HPDE6-E6E7 (cell line): ENCODE measurements around the gene FARS2.

Source experiments
- DNase-seq: peaks from one replicate; pipeline ENCODE4 v3.0.0; 2011; ENCODE audit warnings: missing footprints; ENCODE audit errors: extremely low spot score

Gene FARS2

DNA sequence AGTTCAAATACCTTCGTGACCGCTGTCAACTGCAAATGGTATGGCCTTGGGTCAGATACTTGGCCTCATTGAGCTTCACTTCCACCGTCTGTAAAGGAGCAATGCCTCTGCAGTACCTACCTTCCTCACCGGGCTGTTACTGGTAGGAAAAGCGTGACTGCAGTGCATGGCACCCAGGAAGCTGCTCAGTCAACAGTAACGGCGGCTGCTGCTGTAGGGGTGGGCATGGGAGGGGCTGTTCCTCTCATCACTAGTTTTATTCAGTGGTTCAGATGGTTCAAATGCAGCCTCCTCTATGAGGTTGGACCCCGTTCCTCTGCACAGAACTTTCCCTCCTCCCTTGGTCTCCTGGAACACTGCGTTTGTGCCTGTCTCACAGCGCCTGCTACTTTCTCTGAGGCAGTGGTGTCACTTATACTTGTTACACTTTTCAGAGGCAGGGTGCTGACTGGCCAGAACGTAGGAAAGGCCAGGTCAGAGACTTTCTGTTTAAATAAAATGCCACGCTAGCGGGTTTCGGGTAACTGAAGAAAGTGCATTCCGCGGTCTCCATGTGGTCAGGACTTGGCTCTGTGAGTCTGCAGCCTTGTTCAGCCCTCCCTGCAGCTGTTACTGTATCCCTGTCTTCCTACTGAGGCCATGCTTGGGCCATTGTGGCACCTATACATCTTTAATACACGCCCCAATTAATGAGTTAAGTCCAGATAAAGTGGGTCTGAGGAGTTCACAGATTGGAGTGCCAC lies 465.8 kb downstream of the FARS2 start:
- DNase-seq: no peak

DNA sequence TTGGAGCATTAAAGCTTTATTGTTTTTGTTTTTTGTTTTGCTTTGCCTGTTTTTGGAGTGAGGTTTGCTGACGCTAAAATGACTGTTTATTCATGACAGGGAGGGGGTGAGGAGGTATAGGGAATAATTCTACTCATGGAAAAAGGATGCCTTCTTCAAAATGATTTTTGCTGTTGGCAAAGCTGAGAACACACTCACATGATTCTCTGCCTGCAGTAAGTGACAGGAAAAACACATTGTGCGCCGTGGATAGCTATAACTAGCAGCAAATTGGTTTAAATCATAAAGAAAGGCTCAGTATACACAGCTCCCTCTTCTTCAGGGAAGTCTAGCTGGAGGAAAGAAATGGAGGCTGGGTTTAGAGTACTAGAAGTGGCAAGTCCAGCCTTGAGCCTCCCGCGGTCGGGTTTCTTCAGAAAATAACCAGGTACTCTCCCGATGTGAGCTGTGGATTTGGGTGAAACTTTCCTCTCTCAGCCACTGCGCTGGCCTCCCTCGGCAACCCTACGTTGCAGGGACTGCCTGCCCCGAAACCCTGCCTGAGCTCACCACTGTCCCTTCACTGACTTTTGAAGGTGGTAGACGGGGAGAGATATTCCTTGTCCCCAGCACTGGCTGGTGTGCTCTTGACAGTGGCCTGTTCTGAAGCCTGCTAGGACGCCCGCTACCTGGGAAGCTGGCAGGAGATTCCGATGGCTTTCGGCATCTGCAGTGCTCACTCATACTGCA lies 467.2 kb downstream of the FARS2 start:
- DNase-seq: no peak

DNA sequence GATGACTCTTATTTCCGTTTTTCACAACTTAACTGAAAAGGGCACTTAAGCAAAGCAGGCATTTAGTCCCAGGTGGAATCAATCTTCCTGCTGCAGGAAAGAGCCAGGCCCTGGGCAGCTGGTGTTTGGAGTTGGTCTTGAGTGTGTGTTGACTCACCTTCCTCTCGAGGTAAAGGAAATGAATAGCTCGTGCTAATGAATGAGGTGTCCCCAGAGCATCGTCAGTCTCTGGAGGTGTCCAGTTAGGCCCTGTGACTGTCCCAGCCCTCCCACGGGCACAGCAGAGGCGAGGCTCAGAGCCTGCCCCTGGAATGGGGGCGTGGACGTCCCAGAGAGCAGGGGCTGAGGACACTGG lies 467.7 kb downstream of the FARS2 start:
- peak; percentile 71 for DNase-seq

DNA sequence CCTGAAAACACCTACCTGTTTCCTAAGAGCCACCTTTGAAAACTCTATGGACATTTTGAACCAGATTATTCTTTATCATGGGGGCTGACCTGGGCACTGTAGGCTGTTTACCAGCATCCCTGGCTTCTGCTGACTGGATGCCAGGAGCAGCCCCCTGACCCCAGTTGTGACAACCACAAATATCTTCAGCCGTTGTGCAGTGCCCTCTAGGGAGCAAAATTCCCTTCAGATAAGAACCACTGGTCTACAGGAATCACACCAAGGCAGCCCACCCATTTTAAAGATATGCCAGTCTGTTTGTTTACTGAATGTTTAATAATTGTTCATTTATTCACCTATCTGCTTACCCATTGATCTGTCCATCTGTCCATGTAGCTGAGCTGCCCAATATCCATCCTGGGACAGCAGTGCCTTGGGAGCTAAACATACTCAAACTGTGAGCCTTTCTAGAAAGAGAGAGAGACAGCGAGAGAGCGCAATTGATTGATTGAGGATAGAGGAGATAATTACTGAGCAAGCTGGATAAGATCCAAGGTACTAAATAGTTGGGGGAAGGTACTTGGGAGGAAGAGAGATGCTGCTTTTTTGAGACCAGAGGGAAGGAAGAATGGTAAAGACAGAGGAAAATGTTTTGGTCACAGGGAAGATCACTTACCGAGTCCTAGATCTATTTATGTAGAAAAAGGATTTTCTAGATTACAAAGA lies 468.7 kb downstream of the FARS2 start:
- DNase-seq: no peak

DNA sequence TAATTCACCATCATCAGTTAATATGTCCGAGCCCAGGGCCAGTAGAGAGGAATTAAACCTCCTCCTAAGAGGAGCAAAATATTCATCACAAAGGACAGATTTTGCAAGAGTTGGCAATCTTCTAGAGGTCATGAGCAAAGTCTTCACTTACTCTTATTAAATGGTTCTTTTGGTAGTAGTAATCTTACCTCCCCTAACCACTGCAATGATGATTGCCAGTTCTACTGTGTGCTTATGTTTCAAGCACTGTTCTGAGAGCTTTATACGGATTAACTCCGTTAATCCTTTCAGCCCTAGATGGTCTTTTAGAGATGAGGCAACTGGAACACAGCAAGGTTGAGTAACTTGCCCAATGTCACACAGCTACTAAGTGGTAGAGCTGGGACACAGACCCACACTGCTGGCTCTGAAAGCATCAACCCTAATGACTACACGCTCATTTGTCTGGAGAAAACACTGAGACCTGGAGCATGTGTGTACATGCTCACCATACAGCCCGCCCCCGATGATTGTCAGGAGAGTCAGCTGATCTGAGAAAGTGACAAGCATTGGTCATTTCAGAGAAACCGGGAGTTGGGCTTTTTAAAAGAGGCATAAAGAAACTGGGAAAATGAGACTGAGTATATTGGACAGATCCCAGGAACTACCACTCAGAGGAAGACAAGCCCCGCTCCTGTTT lies 469.4 kb downstream of the FARS2 start:
- no peak for DNase-seq

DNA sequence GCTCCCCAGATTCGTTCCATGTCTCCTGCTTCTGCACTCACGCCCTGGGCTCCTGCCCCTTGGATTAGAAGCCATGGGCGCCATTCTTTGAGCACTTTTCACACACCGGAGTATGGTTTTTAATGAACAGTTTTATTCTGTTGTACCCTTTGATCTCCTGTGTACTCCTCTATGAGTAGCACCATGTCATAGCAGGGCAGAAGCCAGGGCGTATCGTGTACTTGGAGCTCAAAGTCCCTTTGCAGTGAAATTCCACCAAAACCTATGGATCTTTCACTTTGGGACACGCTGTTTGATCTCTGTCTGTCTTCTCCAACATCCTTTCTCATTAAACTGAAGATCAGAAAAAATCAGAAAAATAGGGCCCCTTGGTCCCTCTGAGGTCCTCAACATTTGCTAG lies 470.1 kb downstream of the FARS2 start:
- DNase-seq: no peak

DNA sequence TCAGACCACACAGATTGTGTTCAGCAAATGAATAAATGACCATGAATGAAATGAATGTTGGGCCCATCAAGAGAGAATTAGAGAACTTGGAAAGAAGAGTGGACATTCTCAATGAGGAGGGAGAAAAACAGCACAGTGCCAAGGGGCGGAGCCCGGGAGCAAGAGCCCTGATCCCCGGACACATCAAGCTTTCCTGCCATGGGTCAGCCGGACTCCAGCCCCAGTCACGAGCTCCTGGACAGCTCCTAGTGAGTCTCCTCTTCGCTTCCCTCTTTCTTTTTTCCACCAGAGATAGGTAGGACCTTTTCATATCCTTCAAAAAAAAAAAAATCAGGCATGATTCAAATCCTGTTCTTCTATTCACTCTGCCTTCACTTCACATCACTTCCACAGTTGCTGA lies 471.2 kb downstream of the FARS2 start:
- DNase-seq: no peak

DNA sequence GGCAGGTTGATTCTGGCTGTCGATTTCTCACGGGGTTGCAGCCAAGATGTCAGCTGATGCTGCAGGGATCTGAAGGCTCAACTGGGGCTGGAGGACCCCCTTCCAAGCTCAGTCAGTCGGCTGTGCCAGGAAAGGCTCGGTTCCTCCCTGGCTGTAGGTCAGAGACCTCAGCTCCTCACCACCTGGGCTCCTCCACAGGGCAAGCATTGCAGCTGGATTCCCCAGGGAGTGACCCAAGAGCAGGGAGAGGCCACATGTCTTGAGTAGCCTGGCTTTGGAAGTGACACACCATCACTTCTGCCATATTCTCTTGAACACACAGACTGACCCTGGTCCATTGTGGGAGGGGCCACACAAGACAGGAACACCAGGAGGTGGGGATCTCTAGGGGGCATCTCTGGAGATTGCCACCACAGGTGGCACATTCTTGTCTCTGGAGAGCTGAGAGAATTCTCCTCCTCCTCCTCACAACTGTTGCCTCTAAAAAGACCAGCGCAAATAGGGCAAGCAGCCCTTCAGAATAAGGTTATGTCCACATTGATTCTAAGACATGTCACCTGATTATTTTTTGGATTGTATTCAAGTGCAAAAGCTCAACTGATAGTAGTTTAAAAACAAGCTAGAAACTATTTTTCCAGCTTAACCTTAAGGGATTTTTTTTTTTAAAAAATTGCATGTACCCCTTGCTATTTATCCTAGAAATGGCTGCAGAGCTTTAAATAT lies 474.9 kb downstream of the FARS2 start:
- DNase-seq: no peak

DNA sequence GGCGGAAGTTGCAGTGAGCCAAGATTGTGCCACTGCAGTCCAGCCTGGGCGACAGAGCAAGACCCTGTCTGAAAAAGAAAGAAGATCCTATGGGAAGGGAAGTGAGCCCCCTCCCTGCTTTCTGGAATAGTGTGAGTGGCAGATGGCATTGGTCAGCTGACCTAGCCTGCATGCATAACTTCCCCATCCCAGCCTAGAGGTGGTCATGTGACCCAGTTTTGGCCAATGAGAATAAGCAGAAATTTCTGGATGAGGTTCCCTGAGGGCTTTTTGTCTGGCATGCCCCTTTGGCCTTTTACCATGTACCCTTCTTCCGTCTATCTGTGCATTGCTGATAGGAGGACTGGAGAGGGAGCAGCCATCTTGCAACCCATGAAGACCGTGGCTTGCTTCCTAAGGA lies 476.1 kb downstream of the FARS2 start:
- no peak for DNase-seq

DNA sequence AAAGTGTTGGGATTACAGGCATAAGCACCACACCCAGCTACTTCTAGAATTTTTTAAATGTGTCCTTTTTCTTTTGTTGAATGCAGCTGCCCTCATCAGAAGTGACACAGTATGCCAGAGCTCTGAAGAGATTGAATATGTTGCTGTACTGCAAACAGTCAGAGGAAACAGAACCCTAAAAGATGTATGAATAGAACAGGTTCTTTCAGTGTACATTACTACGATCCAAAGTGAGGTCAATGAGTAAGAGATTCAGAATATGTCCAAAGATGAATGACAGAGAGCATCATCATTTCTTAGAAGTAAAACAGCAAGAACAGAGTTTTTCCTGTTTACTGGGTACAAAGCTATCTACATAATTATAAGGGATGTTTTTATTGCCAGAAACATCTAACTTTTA lies 476.9 kb downstream of the FARS2 start:
- no peak for DNase-seq

DNA sequence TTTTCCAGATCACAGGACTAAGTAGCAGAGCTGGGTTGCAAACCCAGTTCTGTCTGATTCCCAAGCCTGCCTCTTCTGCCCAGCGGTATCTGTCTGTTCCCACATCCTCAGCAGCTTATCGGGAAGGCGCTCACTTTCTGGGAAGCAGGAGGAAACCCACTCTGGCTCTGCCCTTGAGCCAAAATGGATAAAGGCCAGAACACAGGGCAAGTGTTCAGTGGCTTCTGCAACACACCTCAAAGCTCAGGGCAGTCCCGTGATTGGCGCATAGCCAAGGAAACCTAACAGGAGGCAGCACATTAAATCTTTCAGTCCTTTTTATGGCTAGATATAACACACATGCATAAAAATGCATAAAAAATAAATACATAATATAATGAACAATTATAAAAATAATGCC lies 483.2 kb downstream of the FARS2 start:
- no peak for DNase-seq

DNA sequence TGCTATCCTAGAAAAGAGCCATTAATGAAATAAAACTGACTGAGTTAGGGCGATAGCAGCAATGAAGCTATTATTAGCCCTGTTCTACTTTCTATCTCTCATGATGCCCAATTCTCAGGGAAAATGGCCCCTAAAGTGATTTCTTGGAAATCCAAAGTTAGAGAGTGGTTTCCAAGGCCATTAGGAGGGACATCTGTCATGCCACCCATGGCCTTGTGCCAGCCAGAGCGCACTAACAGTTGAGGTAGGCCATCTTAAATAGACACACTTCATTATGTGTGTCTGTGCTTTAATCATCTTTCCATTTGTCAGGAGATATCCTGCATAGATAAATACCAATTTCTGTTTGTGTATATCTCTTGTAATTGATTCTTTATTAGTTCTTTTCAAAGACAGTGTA lies 483.8 kb downstream of the FARS2 start:
- no peak for DNase-seq

DNA sequence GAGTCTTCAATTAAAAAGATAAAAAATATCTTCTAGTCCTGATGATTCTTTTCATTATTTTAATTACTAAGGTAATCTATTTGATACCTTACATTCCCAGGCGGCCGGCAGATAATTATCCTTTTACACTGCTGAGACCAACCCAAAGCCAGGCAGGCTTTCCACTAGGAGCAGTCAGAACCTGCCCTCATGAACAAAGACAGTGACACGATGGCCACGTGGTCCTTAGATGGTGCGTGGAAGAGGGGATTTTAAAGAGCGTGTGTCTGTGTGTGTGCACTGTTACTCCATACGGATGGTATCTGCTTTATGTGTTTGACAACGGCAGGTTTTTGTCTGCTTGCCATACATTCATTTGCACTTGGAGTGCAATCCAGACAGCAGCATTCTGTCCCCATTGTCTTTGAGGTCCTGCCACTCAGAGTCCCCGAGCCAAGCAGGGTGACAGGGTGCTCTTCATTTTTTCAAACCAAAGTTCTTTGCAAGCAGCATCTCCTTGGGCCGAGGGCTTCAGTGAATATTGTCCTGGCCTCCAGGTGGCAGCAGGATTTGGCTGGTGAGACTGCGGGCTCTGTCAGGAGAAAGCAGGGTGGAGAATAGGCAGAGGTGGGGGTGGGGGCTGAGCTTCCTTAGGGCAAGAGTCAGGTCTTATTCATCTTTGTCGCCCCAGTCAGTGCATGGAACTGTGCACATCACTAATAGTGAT lies 484.9 kb downstream of the FARS2 start:
- DNase-seq: no peak

DNA sequence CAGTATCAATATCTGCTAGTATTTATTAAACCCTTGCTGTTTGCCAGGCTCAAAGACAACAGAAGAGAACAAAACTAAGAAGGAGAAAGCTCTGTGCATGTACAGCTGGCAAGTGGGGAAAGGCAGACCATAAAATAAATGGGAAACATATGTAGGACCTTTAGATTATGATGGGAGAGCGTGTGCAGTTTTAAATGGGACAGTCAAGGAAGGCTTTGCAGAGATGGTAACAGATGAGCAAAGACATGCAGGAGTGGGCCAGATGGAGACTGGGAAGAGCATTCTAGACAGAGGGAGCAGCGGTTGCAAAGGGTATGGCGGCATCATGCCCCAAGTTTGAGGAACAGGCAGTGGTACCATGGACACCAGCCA lies 485.4 kb downstream of the FARS2 start:
- DNase-seq: no peak

DNA sequence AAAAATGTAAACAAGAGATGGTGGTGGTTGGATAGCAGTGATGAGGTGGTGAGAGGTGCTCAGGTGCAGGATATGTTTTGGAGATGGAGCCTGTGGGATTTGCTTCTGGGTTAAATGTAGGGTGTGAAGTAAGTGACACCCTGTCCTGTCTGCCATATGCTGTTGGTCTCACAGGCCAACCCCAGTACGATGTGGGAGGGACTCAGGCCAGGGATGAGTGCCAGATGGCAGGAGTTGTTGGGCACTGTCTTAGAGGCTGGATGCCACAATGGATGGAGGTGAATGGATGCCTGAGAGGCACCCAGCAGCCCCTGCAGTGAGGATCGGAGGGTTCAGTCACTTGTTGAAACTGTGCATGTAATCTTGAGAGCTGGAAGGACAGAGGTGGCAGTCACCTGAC lies 486.1 kb downstream of the FARS2 start:
- no peak for DNase-seq

DNA sequence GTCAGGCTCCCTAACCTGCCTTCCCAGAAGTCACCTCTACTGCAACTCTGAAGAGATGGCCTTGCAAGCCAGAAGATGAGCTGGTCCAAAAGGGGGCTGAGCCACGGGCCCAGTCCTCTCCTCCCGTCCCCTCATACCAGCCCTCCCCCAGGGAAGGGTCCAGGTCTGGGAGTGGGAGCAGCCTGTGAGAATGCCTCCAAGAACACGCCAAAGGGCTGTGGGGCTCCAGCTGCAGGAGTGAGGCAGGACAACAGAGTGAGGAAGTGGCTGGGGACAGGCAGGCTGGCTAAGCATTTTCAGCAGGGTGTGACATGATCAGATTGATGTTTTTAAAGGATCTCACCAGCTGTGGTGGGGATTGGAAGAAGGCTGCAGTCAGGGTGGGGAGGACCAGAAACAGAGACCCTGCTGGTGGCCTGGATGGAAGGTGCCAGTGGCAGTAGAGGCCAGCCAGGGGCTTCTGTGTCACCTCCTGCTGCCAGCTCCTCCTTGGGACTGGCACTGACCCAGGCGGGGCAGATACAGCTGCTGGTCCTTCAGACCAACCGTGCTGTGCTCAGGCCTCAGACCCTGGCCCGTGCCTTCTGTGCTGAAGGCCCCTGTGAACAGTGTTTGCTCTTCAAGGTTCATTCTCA lies 487.8 kb downstream of the FARS2 start:
- DNase-seq: no peak

DNA sequence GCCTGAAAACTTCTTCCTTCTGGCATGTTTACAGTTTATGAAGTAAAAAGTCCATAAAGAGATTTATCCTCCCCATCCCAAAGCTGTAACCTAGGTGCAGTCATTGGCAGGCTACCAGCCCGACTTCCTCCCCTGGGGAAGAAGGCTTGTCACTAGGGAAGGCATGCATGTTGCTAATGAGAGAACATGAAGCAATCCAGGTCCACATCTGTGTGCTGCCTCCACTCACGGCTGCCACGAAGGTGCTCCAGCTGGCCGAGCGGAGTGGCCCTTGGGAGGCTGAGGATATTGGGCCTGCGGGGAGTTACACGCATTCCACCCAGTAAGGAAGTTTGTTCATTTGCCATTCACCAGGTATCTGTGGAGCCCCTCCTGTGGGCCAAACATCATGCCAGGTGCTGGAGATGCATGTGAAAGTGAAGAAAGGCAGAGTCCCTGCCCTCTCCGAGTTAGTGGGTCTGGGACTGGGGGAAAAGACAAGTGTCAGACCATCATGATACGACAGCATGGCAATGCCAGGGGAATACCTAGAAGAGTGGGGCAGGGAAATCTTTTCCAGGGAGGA lies 488.4 kb downstream of the FARS2 start:
- no peak for DNase-seq

DNA sequence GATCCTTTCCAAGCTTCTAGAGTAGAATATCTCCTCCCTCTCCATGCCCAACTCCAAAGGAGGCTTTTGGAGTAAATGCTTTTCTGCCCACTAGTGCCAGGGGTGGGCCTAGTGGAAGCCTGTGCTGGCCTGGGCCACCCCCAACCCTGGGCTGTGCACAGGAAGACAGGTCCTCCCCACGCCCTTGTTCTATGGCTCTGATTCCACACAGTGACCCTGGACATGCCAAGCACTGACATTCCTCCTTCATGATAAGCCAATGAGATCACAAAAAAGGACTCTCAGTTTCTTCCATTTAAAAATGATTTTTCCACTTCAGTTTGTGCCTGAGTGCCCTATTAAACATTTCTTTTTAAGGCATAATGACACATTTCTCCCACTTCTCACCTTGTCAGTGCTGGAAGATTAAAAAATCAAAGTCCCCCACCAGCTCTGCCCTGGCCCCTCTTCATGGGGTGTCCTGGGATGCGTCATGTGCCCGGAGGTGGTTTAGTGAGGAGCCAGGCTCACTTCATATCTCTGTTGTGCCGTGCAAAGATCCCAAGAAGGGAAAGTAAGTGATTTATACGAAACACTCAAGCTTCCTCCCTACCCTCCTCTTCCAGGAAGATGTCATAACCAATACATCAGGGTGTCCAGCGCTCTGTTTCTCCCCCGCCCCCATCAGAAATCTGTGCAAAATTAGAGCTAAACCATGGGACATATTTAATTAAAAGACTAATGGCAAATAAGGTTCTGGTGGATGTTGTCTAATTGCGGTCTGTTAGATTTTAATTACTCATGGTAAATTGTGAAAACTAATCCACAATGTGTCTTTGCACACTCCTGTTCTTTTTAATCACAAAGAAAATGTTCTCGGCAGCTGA lies 490.4 kb downstream of the FARS2 start:
- no peak for DNase-seq

DNA sequence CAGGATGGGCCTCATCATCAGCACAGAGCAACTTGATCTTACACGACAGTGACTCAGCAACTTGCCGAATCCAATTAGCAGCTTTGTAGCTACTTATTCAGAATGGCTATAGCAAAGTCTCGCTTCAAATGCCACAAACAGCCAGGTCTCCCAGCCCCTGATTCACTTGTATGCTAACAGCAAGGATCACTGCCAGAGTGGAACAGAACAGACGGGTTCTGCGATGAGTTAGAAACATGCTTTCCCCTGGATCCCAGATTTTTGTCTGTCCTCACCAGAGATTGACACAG lies 491.0 kb downstream of the FARS2 start:
- DNase-seq: no peak

DNA sequence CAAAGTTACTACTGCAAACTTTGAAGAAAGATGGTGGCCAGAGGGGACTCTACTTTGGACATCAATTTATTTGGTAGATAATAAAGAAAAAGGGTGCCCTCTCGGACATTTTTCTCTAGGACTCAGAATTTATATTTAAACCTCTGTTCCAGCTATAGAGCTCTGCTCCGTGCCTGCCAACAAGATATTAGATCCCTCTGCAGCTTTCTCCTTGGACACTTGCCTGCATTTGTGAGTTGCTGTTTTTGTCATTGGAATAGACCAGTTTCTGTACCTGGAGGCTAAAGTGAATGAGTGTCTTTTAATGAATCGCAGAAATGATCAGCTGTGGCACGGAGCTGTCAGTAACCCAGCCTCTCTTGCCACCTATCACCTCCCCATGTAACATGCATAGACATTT lies 491.9 kb downstream of the FARS2 start:
- DNase-seq: no peak
